Measurements from ENCODE around the gene AZU1. TPM values are rescaled to one million over a fixed set of nuclear protein-coding genes. Genes with fewer than 3 reads are reported as not detected.

AZU1 gene, protein sequence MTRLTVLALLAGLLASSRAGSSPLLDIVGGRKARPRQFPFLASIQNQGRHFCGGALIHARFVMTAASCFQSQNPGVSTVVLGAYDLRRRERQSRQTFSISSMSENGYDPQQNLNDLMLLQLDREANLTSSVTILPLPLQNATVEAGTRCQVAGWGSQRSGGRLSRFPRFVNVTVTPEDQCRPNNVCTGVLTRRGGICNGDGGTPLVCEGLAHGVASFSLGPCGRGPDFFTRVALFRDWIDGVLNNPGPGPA
- polyA plus RNA-seq (ENCODE audit: insufficient read length in 4 of 4): 1 to 10 TPM in 2 of 4 donors, under 1 TPM in 2; 0.76 to 2.4 (median 1.2) TPM

DNA sequence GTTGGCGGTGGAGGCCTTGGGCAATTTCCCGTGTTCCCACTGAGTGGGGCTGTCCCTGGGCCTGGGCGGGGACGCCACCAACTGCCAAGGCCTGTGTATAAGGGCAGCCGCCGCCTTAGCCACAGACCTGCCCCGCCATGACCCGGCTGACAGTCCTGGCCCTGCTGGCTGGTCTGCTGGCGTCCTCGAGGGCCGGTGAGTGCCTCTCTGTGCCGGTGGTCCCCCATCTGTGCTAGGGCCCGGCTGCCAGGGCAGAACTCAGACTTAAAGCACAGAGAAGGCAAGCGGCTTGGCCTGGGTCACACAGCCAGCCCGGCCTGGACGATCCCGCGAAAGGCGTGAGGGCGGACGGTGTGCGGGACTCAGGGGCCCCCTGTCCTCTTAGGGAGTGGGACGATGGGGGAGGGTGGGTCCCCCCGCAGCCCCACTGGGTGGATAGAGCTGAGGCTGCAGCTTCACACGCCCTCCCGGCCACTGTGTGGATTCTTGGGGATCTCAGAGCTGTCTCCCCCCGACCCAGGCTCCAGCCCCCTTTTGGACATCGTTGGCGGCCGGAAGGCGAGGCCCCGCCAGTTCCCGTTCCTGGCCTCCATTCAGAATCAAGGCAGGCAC is at the start of gene AZU1:
Gene AZU1, plus strand, starts transcription at position 128 of the 612 bp plus-strand sequence. Its CDS starts 10 bp downstream, at position 138.
- DNase-seq (ENCODE audit: low read depth in 4 of 4, low spot score in 3 of 4): no peak

DNA sequence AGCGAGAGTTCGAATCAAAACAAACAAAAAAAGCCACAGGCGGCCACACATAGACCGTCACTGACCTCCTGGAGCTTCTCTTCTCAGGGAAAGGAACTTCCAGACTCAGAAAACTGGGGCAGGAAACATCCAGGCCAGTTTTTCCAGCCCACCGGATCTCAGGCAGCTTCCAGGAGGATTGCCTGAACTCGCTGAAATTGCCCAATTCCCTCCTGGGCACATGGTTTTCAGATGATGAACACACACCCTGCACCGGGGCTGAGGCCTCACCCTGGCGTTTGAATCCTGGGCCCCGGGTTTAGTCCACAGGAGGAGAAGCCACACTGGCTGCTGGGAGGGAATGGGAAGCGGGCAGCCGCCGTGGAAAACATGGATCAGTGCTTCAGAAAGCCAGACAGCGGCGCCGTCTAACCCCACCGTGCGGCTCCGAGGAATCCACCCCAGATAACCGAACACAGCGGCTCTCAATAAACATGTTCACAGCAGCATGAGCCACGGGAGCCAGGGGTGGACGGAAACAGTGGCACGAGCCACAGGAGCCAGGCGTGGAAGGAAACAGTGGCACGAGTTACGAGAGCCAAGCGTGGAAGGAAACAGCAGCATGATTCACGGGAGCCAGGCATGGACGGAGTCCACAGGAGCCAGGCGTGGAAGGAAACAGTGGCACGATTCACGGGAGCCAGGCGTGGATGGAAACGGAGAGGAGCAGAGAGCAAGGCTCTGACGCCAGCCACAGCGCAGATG is 48.6 kb upstream of the AZU1 start:
- DNase-seq (ENCODE audit: low read depth in 4 of 4, low spot score in 3 of 4): no peak

DNA sequence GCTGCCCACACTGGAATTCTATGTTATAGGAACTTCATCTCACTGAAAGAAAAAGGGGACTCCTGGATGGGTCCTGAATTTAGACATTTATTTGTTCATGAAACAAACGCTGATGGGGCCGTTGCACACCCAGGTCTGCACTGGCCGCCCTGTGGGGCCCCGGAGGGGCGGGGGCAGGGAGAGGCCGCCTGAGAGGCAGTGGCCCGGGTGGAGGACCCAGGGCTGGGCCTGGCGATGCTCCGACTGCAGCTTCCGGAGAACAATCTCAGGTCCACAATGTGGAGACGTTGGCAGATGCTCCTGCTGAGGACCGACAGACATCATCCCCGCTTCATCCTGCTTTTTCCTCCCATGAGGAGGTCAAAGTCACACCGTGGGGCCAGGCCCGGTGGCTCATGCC is 46.7 kb upstream of the AZU1 start:
- no peak for DNase-seq (ENCODE audit: low read depth in 4 of 4, low spot score in 3 of 4)

DNA sequence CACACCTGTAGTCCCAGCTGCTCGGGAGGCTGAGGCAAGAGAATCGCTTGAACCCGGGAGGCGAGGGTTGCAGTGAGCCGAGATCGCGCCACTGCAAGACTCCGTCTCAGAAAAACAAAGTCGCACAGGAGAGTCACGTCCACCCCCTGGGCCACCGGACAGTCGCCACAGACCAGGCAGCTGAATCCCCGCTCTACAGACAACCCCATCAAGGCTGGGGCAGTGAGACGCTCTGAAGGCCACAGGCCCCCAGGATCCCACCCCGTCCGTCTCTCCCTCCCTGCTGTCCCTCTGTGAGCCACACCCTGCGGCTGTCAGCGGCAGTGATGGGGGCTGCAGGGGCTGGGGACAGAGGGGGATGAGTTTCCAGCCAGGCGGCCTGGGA is 45.8 kb upstream of the AZU1 start:
- DNase-seq (ENCODE audit: low read depth in 4 of 4, low spot score in 3 of 4): no peak

DNA sequence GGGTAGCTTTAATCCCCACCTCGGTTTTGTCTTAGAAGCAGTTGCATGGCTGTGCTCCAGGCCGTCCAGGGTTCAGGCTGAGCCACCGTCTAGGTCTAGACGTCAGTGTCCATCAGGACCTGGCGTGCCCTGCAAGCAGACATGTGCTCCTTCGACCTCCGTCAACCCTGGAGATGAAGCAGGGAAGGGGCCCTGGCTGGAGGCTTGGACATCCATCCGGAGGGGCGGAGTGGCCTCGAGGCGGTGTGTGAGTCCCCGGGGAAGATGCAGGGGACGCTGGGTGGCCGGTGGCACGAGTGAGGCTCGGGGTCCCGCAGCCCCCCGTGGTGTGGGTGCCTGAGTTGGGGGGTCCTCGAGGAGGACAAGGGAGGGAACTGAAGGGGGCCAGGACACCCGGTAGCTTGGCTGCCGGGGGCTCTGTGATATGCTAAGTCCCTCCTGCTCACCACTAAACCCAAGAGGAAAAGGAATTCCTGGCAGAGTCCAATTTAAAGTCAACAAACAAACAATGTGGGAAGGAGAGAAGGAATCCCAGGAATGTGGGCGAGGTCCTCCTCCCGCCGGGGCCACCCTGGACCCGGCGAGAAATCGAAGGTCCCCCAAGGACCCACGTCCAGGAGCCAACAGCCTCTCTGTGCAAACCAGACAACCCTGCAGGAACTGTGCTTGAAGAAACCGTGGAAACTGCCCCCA is 45.3 kb upstream of the AZU1 start:
- DNase-seq (ENCODE audit: low read depth in 4 of 4, low spot score in 3 of 4): no peak

DNA sequence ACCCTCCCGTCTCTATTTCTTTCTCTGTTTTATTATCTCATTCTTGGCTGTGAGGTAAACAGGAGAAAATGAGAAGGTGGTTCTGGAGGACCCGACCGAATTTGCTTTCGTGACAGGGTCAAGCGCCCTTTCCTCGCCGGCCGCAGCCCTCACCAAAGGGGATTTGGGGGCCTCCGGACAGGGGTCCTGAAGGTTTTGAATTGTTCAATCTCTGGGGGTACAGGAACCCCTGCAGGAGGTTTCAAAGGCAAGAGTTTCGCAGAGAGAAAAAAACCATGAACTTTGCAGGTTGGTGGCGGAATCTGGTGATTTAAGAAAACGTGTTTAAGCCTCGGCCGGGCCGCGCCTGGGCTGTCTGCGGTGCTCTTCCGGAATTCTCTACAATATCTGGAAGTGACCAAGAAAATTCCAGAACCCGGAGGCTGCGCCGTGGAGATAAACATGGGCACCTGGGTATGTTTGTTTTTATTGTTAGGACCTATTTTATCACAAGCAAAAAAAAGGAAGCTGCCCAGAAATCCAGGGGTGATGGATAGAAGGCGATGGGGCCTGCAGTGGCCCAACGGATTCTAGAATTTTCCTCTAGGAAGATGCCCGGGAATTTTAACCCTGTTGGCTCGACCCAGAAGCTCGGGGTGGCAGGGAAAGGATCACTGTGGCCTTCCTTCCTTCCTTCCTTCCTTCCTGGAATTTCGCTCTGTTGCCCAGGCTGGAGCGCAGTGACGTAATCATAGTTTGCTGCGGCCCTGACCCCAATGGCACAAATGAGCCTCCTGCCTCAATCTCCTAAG is 44.6 kb upstream of the AZU1 start:
- no peak for DNase-seq (ENCODE audit: low read depth in 4 of 4, low spot score in 3 of 4)

DNA sequence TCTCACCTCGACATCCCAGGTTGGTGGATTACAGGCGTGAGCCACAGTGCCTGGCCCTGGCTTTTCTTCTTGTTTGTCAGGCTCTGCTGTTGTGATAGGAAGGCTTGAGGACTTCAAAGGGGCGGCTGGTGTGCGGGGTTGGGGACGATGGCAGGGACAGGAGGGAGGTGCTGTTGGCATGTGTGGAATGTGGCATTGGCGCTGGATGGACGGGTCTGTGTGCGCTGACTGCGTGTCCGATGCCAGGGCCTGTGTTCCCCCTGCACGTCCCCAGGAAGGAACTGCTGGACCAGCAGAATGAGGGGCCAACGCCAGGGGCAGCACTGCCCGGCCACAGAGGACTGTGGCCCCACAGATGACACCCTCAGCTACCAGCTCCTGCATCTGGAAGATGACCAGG is 43.1 kb upstream of the AZU1 start:
- no peak for DNase-seq (ENCODE audit: low read depth in 4 of 4, low spot score in 3 of 4)

DNA sequence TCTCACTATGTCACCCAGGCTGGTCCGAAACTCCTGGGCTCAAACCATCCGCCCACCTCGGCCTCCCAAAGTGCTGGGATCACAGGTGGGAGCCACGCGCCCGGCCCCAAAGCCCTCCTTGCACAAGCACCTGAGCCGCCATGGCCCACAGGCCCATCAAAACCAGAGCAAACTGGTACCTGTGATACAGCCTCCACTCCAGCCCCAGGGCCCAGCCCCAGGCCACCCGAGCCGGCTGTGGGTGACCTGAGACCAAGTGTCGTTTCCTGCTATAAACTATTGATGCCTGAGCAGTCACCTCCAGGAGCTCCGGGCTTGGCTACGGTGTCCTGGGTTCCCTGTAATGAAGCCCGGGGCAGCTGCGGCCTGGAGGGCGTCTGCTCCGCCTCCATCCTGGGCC is 40.1 kb upstream of the AZU1 start:
- DNase-seq (ENCODE audit: low read depth in 4 of 4, low spot score in 3 of 4): no peak

DNA sequence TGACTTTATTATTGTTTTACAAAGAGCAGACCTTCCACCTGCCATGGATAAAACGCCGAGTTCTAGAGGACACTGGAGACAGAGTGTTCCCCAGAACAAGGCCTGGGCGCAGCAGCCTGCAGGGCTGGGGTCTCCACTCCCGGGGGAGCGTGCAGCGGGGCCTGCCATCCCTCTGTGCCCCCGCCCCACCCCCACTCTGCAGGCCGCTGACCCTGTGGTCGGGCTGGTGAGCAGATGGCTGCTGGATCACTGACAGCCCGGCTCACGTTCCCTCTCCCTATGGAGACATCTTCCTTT is 39.0 kb upstream of the AZU1 start:
- DNase-seq (ENCODE audit: low read depth in 4 of 4, low spot score in 3 of 4): no peak

DNA sequence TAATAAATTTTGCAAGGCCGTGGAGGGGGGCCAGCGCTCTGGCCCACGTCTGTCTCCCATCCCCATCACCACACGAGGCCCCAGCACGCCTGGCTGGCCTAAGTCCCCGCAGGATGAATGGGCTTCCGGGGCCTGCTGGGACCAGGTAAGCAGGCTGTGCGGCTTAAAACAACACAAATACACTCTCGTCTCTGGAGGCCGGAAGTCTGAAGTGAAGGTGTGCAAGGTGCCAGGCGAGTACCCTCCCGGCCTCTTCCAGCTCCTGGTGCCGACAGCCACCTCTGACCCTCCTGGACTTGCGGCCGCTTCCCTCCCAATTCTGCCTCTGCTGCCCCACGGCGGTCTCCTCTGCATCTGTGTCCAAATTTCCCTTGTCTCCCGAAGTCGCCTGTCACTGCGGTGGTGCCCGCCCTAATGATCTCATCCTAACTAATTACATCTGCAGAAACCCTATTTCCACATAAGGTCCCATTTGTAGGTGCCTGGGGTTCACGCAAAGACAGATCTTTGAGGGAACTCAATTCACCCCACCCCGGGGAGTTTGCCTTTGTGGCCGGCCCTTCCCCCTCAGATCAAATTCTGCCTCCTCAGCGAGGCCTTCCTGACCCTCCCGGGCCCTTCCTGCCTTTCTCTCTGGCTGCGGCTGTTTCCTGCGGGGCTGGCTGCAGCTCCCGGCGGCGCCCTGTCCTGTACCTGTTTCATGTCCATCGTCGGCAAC is 38.5 kb upstream of the AZU1 start:
- DNase-seq (ENCODE audit: low read depth in 4 of 4, low spot score in 3 of 4): no peak

DNA sequence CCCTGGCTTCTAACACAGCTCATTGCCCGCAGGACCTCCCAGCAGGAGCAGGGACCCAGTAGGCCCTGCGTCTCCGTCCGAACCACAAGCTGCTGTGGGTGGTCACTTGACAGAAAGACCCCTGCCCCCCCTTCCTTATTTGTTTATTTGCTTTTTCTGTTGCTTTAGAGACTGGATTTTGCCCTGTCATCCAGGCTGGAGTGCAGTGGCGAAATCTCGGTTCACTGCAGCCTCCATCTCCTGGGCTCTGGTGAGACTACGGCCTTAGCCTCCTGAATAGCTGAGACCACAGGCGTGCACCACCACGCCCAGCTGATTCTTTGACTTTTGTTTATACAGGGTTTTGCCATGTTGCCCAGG is 38.0 kb upstream of the AZU1 start:
- DNase-seq (ENCODE audit: low read depth in 4 of 4, low spot score in 3 of 4): no peak

DNA sequence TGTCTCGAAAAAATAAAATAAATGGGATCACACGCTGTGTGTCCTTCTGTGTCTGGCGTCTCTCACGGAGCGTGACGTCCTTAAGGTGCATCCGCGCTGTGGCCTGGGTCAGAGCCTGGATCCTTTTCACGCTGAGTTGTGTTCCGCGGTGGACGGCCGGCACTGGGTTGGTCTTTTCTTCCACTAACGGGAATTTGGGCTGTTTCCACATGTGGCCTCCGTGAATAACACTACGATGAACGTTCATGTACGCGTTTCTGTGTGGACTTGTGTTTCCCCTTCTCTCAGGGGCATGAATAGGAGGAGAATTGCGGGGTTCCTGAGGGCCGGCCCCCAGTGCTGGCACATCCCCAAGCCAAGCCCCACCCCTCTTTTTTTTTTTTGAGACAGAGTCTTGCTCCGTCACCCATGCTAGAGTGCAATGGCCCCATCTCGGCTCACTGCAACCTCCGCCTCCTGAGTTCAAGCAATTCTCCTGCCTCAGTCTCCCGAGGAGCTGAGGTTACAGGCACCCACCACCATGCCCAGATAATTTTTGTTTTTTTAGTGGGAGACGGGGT is 36.5 kb upstream of the AZU1 start:
- no peak for DNase-seq (ENCODE audit: low read depth in 4 of 4, low spot score in 3 of 4)

DNA sequence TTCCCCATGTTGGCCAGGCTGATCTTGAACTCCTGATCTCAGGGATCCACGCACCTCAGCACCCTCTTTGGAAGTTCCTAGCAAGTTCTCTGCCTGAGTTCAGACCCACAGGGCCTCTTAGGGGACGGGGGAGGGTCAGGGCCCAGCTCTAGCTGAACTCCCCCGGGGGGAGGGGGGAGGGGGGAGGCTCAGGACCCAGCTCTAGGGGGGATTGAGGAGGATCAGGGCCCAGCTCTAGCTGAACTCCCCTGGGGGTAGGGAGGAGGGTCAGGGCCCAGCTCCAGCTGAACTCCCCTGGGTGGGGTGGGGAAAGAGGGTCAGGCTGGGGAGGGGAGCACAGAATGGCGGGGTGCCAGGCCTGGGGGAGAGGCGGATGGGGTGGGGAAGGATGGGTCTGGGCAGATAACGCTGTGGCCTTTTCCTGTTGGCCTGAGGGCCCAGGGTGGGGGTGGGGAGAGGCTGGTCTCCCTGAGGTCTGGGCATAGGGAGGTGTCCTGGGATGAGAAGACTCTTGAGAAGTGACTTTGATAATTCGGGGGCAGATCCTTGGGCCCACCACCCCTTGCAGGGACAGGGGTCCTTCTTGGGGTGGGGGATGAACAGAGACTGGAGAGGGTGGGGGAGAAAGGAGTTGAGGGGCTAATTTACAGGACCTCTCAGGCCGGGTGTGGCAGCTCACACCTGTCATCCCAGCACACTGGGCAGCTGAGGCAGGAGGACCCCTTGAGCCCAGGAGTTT is 35.9 kb upstream of the AZU1 start:
- no peak for DNase-seq (ENCODE audit: low read depth in 4 of 4, low spot score in 3 of 4)

DNA sequence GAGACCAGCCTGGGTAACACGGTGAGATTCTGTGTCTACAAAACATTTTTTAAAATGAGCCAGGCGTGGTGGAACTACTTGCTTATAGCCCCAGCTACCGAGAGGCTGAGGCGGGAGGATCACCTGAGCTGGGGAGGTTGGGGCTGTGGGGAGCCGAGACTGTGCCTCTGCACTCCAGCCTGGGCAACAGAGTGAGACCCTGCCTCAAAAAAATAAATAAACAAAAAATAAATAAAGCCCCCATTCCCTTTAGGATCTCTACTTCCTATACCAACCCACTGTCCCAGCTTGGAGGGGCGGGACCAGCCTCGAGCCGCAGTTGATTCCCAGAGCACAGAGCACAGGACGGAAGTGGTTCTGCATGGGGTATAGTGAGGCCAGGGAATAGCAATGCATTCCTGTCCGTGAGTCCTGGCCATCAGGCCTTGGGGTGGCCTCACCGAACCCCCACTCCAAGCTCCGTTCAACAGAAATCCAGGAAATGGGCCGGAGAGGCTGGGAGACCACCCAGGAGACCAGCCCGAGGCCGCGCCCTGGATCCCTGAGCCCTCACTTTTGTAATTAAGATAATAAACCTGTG is 35.2 kb upstream of the AZU1 start:
- DNase-seq (ENCODE audit: low read depth in 4 of 4, low spot score in 3 of 4): no peak

DNA sequence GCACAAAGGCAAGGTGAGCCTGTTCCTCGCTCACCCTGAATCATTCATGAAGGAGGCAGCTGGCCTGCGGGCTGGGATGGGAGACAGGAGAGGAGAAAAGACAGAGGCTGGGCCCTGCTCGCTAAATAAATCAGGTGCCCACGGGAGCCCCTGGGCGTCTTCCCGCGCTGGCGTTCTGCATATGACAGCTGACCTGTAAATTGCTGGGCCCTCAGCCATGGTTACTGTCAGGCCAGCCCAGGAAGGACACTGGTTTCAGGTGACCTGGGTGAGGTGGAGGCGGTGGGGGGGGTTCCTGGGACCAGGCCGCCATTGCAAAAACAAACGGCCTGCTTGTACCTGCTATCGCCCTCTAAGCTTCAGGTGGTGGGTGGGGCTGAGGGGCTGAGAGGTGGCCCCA is 33.8 kb upstream of the AZU1 start:
- DNase-seq (ENCODE audit: low read depth in 4 of 4, low spot score in 3 of 4): no peak

DNA sequence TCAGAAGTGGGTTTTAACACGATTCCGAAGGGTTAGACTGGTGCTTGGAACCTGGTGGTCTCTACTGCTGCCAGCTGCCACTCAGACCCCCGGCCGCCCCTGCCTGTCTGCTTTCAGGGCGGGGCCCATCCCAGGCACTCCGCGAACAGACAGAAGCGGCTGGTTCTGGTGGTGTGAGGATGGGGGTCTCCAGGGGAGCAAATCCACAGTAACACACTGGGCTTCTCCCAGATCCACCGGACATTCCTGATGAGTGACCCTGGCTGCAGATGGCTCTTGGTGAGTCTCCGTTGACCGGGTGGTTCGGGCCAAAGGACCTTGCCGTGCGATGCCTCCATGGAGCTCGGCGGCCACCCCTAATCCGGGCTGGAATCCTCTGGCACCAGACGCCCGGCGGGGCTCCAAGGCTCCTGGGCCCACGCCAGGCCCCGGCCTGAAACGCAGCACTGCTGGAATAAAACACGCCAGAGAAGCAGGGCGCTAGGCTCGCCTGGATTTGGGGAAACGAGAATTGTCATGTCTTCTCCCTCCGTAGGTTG is 32.5 kb upstream of the AZU1 start:
- no peak for DNase-seq (ENCODE audit: low read depth in 4 of 4, low spot score in 3 of 4)

DNA sequence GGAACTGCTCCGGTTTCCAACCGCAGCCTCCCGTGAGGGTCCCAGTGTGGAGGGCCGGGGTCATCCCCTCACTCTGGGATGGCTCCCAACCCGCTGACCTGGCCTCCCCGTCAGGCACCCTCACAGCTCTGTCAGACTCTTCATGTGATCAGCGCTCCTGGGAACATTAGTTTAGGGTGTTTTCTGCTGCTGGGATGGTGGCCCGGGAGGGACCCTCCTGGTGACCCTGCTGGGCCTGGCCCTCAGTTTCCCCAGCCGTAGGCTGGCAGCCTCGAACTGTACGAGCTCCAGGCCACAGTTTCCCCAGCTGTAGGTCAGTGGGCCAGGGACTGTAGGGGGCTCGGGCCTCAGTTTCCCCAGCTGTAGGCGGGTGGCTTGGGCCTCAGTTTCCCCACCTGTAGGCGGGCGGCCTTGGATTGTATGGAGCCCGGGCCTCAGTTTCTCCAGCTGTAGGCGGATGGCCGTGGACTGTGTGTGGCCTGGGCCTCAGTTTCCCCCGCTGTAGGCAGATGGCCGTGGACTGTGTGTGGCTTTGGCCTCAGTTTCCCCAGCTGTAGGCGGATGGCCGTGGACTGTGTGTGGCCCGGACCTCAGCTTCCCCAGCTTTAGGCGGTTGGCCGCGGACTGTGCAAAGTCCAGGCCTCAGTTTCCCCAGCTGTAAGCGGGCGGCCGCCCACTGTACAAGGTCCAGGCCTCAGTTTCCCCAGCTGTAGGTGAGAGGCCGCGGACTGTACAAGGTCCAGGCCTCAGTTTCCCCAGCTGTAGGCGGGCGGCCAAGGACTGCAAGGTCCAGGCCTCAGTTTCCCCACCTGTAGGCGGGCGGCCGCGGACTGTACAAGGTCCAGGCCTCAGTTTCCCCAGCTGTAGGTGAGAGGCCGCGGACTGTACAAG is 31.7 kb upstream of the AZU1 start:
- no peak for DNase-seq (ENCODE audit: low read depth in 4 of 4, low spot score in 3 of 4)
